Upper lobe of left lung (tissue), 4 donors: ENCODE data around the gene HERC2.

Experiments
- POLR2A ChIP-seq, 4 donors: fragments of 450-650 bp; IDR thresholded peaks; one replicate each; pipeline ENCODE4 v1.5.1; 2016 to 2017; ENCODE audit warnings: antibody characterized with exemption in 4 of 4, mild to moderate bottlenecking in 2 of 4
- POLR2AphosphoS5 ChIP-seq, 2 donors: sonication (generic); formaldehyde crosslinking; IDR thresholded peaks; one replicate each; pipeline ENCODE4 v1.5.1; 2017; ENCODE audit warnings: antibody characterized with exemption in 2 of 2
- TF ChIP-seq, protein P1 (sequence below), 6 experiments: fragments of 450-650 bp in 4 of 6; fragments of 200-600 bp in 2 of 6; sonication (generic) in 2 of 6; IDR thresholded peaks; one replicate each; pipeline ENCODE4 v1.5.1; 2016 to 2019; ENCODE audit warnings: antibody characterized with exemption in 6 of 6

DNA sequence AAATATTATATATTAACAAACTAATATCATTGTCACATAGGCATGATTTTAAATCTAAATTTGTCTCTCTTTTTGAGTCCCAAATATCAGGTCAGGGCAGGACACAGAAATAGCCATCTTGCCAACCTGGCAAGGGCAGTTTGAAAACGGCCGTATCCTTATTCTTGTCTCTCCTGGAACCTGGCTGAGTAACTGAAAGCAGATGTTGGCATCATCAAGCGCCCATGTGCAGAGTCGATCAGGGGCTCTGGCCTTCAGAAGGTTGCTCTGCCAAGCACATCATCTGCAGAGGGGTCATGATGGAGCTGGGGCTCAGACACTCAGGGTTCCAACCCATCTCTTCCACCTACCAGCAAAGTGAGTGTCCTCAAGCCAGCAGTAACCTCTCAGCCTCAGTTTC is 167.7 kb downstream of the HERC2 start:
- TF ChIP-seq, protein P1, sequence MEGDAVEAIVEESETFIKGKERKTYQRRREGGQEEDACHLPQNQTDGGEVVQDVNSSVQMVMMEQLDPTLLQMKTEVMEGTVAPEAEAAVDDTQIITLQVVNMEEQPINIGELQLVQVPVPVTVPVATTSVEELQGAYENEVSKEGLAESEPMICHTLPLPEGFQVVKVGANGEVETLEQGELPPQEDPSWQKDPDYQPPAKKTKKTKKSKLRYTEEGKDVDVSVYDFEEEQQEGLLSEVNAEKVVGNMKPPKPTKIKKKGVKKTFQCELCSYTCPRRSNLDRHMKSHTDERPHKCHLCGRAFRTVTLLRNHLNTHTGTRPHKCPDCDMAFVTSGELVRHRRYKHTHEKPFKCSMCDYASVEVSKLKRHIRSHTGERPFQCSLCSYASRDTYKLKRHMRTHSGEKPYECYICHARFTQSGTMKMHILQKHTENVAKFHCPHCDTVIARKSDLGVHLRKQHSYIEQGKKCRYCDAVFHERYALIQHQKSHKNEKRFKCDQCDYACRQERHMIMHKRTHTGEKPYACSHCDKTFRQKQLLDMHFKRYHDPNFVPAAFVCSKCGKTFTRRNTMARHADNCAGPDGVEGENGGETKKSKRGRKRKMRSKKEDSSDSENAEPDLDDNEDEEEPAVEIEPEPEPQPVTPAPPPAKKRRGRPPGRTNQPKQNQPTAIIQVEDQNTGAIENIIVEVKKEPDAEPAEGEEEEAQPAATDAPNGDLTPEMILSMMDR (IDR thresholded peaks at IDR 0.05) = no peak
- TF ChIP-seq POLR2AphosphoS5 (IDR thresholded peaks at IDR 0.05) (no peak), POLR2A (IDR thresholded peaks at IDR 0.05) (no peak)
